ENCODE data around the gene RPS28. TPM values are rescaled to one million over a fixed set of nuclear protein-coding genes. Genes with fewer than 3 reads are reported as not detected.
"Not testable (repeated sequence)": the region's sequence is repeated elsewhere in the genome, so short reads cannot be mapped to it uniquely, and the experiment has no call there.

Gene RPS28
- total RNA-seq, 1 experiment from 2014 or later = 1,155 TPM

DNA sequence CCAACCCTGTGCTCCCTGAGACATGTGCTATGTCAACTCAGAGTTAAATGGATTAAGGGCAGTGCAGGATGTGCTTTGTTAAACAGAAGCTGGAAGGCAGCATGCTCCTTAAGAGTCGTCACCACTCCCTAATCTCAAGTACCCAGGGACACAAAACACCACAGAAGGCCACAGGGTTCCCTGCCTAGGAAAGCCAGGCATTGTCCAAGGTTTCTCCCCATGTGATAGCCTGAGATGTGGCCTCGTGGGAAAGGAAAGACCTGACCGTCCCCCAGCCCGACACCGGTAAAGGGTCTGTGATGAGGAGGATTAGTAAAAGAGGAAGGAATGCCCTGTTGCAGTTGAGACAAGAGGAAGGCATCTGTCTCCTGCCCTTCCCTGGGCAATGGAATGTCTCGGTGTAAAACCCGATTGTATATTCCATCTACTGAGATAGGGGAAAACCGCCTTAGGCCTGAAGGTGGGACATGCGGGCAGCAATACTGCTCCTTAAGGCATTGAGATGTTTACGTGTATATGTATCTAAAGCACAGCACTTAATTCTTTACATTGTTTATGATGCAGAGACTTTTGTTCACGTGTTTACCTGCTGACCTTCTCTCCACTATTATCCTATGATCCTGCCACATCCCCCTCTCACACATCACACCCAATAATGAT is 6.2 kb upstream of the RPS28 start:
- not testable (repeated sequence) for H3K9me2 ChIP-seq (replicated peaks; ENCODE audit: insufficient read depth, low read length); H3K4me1 ChIP-seq (ENCODE audit: low read length); H3K9me3 ChIP-seq (ENCODE audit: low read length); DNase-seq; H3K9ac ChIP-seq (ENCODE audit: low read length); H4K20me1 ChIP-seq (ENCODE audit: insufficient read depth, low read depth, low read length); H3K4me2 ChIP-seq (ENCODE audit: low read depth, low read length, poor library complexity, severe bottlenecking); H3K4me3 ChIP-seq (ENCODE audit: low read length); H3K27ac ChIP-seq (ENCODE audit: low read length); H3K36me3 ChIP-seq (ENCODE audit: insufficient read depth, low read length); H3K27me3 ChIP-seq (ENCODE audit: low read length); H2AFZ ChIP-seq (ENCODE audit: low read length)
- H3K79me2 ChIP-seq (ENCODE audit: low read length) = peaks cover 17% of the 10 kb centered on the region

DNA sequence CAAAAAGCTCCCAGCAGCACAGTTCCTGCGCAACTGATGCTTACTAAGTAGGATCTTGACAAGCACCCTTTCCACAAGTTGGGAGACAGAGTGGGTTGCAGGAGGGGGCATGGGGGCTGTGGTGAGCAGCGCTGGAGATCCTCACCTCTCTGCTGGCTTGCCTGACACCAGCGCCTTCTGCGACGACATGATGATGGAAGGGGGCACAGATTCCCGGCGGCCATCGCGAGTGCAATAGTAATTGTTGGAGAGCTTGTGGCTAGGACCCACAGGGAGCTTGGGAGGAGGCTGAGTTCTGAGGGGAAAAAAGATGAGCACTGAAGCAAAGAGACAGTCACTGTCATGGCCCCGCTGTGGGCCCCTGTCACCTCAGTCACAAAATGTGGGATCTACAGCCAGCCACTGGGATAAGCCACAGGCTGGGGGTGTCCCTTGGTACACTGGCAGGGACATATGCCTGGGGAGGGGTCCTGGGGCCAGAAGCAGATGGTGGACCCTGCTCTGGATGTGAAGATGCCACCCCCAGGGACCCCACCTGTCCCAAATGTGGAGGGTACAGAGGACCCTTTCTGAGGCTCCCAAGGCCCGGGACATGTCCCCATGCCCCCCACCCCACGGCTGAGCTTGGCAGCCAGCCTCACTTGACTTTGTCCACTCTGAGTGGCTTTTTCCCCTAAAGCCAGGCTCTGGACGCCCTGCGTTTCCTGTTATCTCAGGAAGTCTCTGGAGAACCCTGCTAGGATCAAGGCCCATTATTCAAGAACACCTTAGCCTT is 4.8 kb upstream of the RPS28 start:
- no peaks in the 10 kb centered on the region for H4K20me1 ChIP-seq (ENCODE audit: insufficient read depth, low read depth, low read length)

DNA sequence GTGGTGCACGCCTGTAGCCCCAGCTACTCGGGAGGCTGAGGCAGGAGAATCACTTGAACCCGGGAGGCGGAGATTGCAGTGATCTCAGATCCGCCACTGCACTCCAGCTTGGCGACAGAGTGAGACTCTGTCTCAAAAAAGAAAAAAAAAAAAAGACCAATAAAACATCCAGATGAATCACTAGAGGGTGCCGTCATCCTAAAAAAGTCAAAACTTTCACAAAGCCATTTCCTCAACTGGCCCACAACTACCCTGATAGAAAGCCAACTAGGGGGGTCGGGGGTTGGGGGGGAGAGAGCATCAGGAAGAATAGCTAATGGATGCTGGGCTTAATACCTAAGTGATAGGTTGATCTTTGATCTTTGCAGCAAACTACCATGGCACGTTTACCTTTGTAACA is 2.5 kb upstream of the RPS28 start:
- not testable (repeated sequence) for H3K4me2 ChIP-seq (ENCODE audit: low read depth, low read length, poor library complexity, severe bottlenecking); H3K9ac ChIP-seq (ENCODE audit: low read length); H2AFZ ChIP-seq (ENCODE audit: low read length); H3K27ac ChIP-seq (ENCODE audit: low read length); H3K9me3 ChIP-seq (ENCODE audit: low read length); DNase-seq; H3K4me3 ChIP-seq (ENCODE audit: low read length); H3K9me2 ChIP-seq (replicated peaks; ENCODE audit: insufficient read depth, low read length); H3K27me3 ChIP-seq (ENCODE audit: low read length)
- peaks cover 28% of the 10 kb centered on the region for H3K4me1 ChIP-seq (ENCODE audit: low read length)
- H4K20me1 ChIP-seq (ENCODE audit: insufficient read depth, low read depth, low read length) = peaks cover 19% of the 10 kb centered on the region
- peaks cover 42% of the 10 kb centered on the region for H3K79me2 ChIP-seq (ENCODE audit: low read length)
- H3K36me3 ChIP-seq (ENCODE audit: insufficient read depth, low read length) = peaks cover 19% of the 10 kb centered on the region

More for the DNA sequence above, 4.8 kb upstream of the RPS28 start:
- Histone ChIP-seq H2AFZ (ENCODE audit: low read length) (no peak overlapping the region), H3K9me3 (ENCODE audit: low read length) (no peaks in the 10 kb centered on the region), H3K27ac (ENCODE audit: low read length) (no peak overlapping the region), H3K79me2 (ENCODE audit: low read length) (peaks cover 29% of the 10 kb centered on the region), H3K4me3 (ENCODE audit: low read length) (no peak overlapping the region), H3K9me2 (replicated peaks; ENCODE audit: insufficient read depth, low read length) (no peaks in the 10 kb centered on the region), H3K4me2 (ENCODE audit: low read depth, low read length, poor library complexity, severe bottlenecking) (no peak overlapping the region), H3K4me1 (ENCODE audit: low read length) (peaks cover 11% of the 10 kb centered on the region), H3K36me3 (ENCODE audit: insufficient read depth, low read length) (peaks cover 3% of the 10 kb centered on the region; the same call in 1 of the 2 replicates), H3K9ac (ENCODE audit: low read length) (no peak overlapping the region), H3K27me3 (ENCODE audit: low read length) (no peaks in the 10 kb centered on the region)
- no peak for DNase-seq

DNA sequence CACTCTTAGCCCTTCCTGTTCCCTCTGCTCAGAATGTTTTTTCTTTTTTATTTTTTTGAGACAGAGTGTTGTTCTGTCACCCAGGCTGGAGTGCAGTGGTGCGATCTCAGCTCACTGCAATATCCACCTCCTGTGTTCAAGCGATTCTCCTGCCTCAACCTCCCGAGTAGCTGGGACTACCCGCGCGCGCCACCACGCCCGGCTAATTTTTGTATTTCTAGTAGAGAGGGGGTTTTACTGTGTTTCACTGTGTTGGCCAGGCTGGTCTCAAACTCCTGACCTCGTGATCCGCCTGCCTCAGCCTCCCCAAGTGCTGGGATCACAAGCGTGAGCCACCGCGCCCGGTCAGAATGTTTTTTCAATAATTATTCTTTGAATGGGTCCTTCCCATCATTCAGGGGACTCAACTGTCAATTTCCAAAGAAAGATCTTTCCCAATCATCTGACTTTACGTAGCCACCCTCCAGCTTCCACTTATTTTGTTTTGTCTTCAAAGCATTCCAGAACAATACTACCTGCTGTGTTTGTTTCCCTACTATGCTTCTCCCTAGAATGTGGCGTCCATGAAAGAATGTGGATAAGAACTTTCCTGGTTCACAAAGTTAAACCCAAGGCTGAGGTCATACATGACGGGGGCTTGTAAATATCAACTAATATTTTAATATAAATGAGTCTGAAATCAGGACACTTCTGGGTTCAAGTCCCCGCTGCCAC is 1.3 kb upstream of the RPS28 start:
- Histone ChIP-seq H3K9me2 (replicated peaks; ENCODE audit: insufficient read depth, low read length) (no peaks in the 10 kb centered on the region), H3K9ac (ENCODE audit: low read length) (peak overlapping the region; percentile 97), H3K27me3 (ENCODE audit: low read length) (no peaks in the 10 kb centered on the region), H3K4me3 (ENCODE audit: low read length) (peak overlapping the region; percentile 98), H3K27ac (ENCODE audit: low read length) (peak overlapping the region; percentile 32; the same call in 1 of the 2 replicates), H2AFZ (ENCODE audit: low read length) (no peak overlapping the region), H3K4me1 (ENCODE audit: low read length) (peaks cover 39% of the 10 kb centered on the region), H3K36me3 (ENCODE audit: insufficient read depth, low read length) (peaks cover 19% of the 10 kb centered on the region), H3K79me2 (ENCODE audit: low read length) (peaks cover 42% of the 10 kb centered on the region), H3K4me2 (ENCODE audit: low read depth, low read length, poor library complexity, severe bottlenecking) (peak overlapping the region; percentile 94), H3K9me3 (ENCODE audit: low read length) (no peaks in the 10 kb centered on the region), H4K20me1 (ENCODE audit: insufficient read depth, low read depth, low read length) (peaks cover 19% of the 10 kb centered on the region)
- no peak for DNase-seq

DNA sequence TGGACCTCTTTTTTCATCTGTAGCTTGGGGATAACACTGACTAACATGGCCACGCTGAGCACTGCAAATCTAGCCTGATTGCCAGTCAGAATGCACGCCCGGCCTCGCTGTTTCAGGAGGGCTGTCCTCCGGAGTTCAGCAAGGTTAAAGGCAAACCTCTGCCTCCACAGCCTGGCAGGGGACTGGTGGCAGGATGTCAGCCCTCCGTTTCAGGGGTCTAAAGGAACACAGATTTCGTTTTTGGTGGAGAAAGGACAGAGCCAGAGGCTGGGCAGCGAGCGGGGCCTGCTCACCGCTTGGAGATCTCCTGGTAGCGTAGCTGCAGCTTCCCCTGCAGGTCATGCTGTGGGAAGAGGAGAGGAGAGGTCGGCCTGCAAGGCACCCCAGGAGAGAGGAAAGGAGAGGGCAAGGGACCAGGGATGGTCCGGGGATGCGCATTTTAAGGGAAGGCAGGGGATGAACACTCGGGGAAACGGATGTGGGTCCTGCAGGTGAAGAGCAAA is 681 bp upstream of the RPS28 start:
- H2AFZ ChIP-seq (ENCODE audit: low read length) = peak overlapping the region; percentile 17; the same call in 1 of the 2 replicates
- no peaks in the 10 kb centered on the region for H3K9me2 ChIP-seq (replicated peaks; ENCODE audit: insufficient read depth, low read length)
- peaks cover 19% of the 10 kb centered on the region for H3K36me3 ChIP-seq (ENCODE audit: insufficient read depth, low read length)
- no peaks in the 10 kb centered on the region for H3K9me3 ChIP-seq (ENCODE audit: low read length)
- peaks cover 40% of the 10 kb centered on the region for H3K4me1 ChIP-seq (ENCODE audit: low read length)
- peak overlapping the region; percentile 97 for H3K9ac ChIP-seq (ENCODE audit: low read length)
- no peaks in the 10 kb centered on the region for H3K27me3 ChIP-seq (ENCODE audit: low read length)
- peaks cover 42% of the 10 kb centered on the region for H3K79me2 ChIP-seq (ENCODE audit: low read length)
- peaks cover 19% of the 10 kb centered on the region for H4K20me1 ChIP-seq (ENCODE audit: insufficient read depth, low read depth, low read length)
- peak overlapping the region; percentile 94 for H3K4me2 ChIP-seq (ENCODE audit: low read depth, low read length, poor library complexity, severe bottlenecking)
- peak; percentile 65 for DNase-seq
- peak overlapping the region; percentile 98 for H3K4me3 ChIP-seq (ENCODE audit: low read length)
- peak overlapping the region; percentile 32; the same call in 1 of the 2 replicates for H3K27ac ChIP-seq (ENCODE audit: low read length)

DNA sequence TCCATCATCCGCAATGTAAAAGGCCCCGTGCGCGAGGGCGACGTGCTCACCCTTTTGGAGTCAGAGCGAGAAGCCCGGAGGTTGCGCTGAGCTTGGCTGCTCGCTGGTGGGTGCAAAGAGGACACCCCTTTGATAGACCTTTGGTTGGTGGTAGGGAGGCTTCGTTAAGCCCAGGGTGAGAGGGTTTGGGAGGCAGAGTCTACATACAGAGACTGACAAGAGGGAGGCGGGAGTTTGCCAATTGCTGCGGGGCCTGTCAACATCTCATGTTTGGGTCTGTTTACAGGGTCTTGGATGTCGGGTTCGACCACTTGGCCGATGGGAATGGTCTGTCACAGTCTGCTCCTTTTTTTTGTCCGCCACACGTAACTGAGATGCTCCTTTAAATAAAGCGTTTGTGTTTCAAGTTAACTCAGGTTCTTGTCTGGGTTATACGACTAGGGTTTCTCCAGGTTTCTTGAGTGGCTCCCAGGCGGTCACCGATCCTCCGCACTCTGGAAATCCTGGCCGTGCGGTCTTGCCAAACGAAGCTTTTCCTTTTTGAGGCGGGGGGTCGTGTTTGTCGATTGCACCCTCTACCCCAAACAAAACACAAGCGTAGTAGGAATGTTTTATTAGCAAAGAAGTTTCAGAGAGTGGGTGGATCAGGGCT is 816 bp downstream of the RPS28 start:
- no peak overlapping the region for H2AFZ ChIP-seq (ENCODE audit: low read length)

DNA sequence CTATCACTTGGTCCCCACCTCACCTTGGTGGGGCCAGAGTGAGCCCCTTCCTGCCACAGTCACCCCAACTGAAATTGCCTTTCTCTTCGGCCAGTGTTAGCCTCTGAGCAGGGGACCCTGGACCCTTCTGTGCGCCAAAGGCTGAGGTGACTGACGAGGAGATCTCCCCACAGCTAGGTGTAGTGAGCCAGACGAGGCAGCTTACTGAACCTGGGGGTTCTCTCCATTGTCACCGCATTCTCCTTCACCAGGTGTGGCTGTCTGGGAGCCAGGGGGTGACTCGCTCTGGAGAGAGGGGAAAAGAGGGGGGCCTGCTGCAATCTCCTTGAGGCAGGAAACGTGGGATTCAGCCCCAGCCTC is 1.3 kb downstream of the RPS28 start:
- no peak for DNase-seq
- H3K36me3 ChIP-seq (ENCODE audit: insufficient read depth, low read length) = peaks cover 19% of the 10 kb centered on the region
- peaks cover 38% of the 10 kb centered on the region for H3K79me2 ChIP-seq (ENCODE audit: low read length)
- peak overlapping the region; percentile 97 for H3K9ac ChIP-seq (ENCODE audit: low read length)
- peak overlapping the region; percentile 93 for H3K4me2 ChIP-seq (ENCODE audit: low read depth, low read length, poor library complexity, severe bottlenecking)
- no peaks in the 10 kb centered on the region for H3K9me3 ChIP-seq (ENCODE audit: low read length)
- peaks cover 40% of the 10 kb centered on the region for H3K4me1 ChIP-seq (ENCODE audit: low read length)
- peaks cover 19% of the 10 kb centered on the region for H4K20me1 ChIP-seq (ENCODE audit: insufficient read depth, low read depth, low read length)
- H3K27ac ChIP-seq (ENCODE audit: low read length) = no peak overlapping the region
- no peak overlapping the region for H2AFZ ChIP-seq (ENCODE audit: low read length)
- H3K9me2 ChIP-seq (replicated peaks; ENCODE audit: insufficient read depth, low read length) = no peaks in the 10 kb centered on the region
- peak overlapping the region; percentile 98 for H3K4me3 ChIP-seq (ENCODE audit: low read length)
- no peaks in the 10 kb centered on the region for H3K27me3 ChIP-seq (ENCODE audit: low read length)

More for the DNA sequence above, 816 bp downstream of the RPS28 start:
- H3K79me2 ChIP-seq (ENCODE audit: low read length) = peaks cover 42% of the 10 kb centered on the region
- no peak overlapping the region; the same call in 1 of the 2 replicates for H3K27ac ChIP-seq (ENCODE audit: low read length)
- no peak for DNase-seq
- H3K27me3 ChIP-seq (ENCODE audit: low read length) = no peaks in the 10 kb centered on the region
- no peaks in the 10 kb centered on the region for H3K9me3 ChIP-seq (ENCODE audit: low read length)
- H4K20me1 ChIP-seq (ENCODE audit: insufficient read depth, low read depth, low read length) = peaks cover 19% of the 10 kb centered on the region
- H3K4me3 ChIP-seq (ENCODE audit: low read length) = peak overlapping the region; percentile 98
- H3K4me1 ChIP-seq (ENCODE audit: low read length) = peaks cover 40% of the 10 kb centered on the region
- H3K9me2 ChIP-seq (replicated peaks; ENCODE audit: insufficient read depth, low read length) = no peaks in the 10 kb centered on the region
- H3K9ac ChIP-seq (ENCODE audit: low read length) = peak overlapping the region; percentile 97
- peak overlapping the region; percentile 93 for H3K4me2 ChIP-seq (ENCODE audit: low read depth, low read length, poor library complexity, severe bottlenecking)
- peaks cover 19% of the 10 kb centered on the region for H3K36me3 ChIP-seq (ENCODE audit: insufficient read depth, low read length)
